Thyroid gland (tissue), 4 donors: Measurements from ENCODE around the gene GPC6. TPM values are rescaled to one million over a fixed set of nuclear protein-coding genes. Genes with fewer than 3 reads are reported as not detected.
A peak's percentile ranks its signal among the peaks of the same experiment; 100 is the strongest.

ENCODE experiments used
- DNase-seq, 2 donors: peaks; one replicate each; pipeline ENCODE4 v3.0.0-alpha.2; 2019
- H3K27ac ChIP-seq, 3 donors: fragments of 200-600 bp; sonication (generic); 1 replicate in 2 of 3; 2 replicates in 1 of 3; pipeline ENCODE4 v1.5.1; 2016 to 2019; ENCODE audit warnings: mild to moderate bottlenecking in 1 of 3, moderate library complexity in 1 of 3
- H3K27me3 ChIP-seq: fragments of 200-600 bp; sonication (generic); one replicate; pipeline ENCODE4 v1.5.1; 2019
- H3K36me3 ChIP-seq, 2 donors: fragments of 200-600 bp; sonication (generic); one replicate each; pipeline ENCODE4 v1.5.1; 2016 to 2019
- H3K4me1 ChIP-seq, 2 donors: fragments of 200-600 bp; sonication (generic); one replicate each; pipeline ENCODE4 v1.5.1; 2017 to 2019
- H3K4me3 ChIP-seq, 3 donors: fragments of 200-600 bp; sonication (generic); replicated peaks in 1 of 3; 1 replicate in 2 of 3; 2 replicates in 1 of 3; pipeline ENCODE4 v1.5.1; 2016; ENCODE audit warnings: mild to moderate bottlenecking in 1 of 3
- H3K9me3 ChIP-seq: fragments of 200-600 bp; sonication (generic); one replicate; pipeline ENCODE4 v1.5.1; 2017
- CTCF ChIP-seq, 6 experiments: fragments of 200-600 bp in 3 of 6; fragments of 450-650 bp in 3 of 6; sonication (generic) in 3 of 6; IDR thresholded peaks; one replicate each; pipeline ENCODE4 v1.5.1; 2016 to 2019; ENCODE audit warnings: antibody characterized with exemption in 6 of 6, mild to moderate bottlenecking in 2 of 6, inconsistent platforms in 1 of 6, moderate library complexity in 1 of 6
- POLR2A ChIP-seq, 2 donors: fragments of 450-650 bp; IDR thresholded peaks; one replicate each; pipeline ENCODE4 v1.6.1; 2017; ENCODE audit warnings: antibody characterized with exemption in 2 of 2, mild to moderate bottlenecking in 2 of 2, moderate library complexity in 1 of 2
- WGBS, 2 donors: methylation state at CpG; one replicate each; pipeline ENCODE4 v1.1.5; 2017; 5-methylcytosine and 5-hydroxymethylcytosine counted together
- intact Hi-C: fragments of 100-400 bp; cut with DNase I; formaldehyde crosslinking; loops from one replicate; pipeline ENCODE4 v1.15.1; 2023
- total RNA-seq, 4 donors: library from RNA; depleted of rRNA; stranded (reverse); fragments of >200 nt; gene quantifications; one replicate each; pipeline ENCODE4 v1.2.3, GENCODE V29; 2016

The GPC6 gene
- total RNA-seq, 4 donors from 2014 or later: 2.8 to 13.4 (median 7.5) TPM

GRCh38 chr13:94192431-94192975 lies 965.9 kb downstream of the GPC6 start:
- no peaks in the 10 kb centered on the region for H3K27me3 ChIP-seq
- DNase-seq: peak; percentile 4 to 5
- no peak overlapping the region for H3K27ac ChIP-seq
- no peaks in the 10 kb centered on the region for H3K36me3 ChIP-seq
- intact Hi-C loops: no loop called here
- TF ChIP-seq POLR2A (IDR thresholded peaks at IDR 0.05) (no peak), CTCF (IDR thresholded peaks at IDR 0.05) (peak in 1 of 6 experiments; percentile 28)
- 71 to 86% methylated on average over 3 of the region's 3 CpGs for WGBS, 2 donors
- H3K9me3 ChIP-seq: no peaks in the 10 kb centered on the region
- no peak overlapping the region for H3K4me3 ChIP-seq
- H3K4me1 ChIP-seq: no peaks in the 10 kb centered on the region

- DNase-seq: no peak
- Histone ChIP-seq H3K36me3 (no peaks in the 10 kb centered on the region), H3K4me3 (no peak overlapping the region), H3K27ac (no peak overlapping the region), H3K9me3 (no peaks in the 10 kb centered on the region), H3K27me3 (no peaks in the 10 kb centered on the region), H3K4me1 (no peaks in the 10 kb centered on the region)
- WGBS, 2 donors: 78 to 89% methylated on average over 2 of the region's 2 CpGs
- intact Hi-C loops: no loop called here
- TF ChIP-seq POLR2A (IDR thresholded peaks at IDR 0.05) (no peak), CTCF (IDR thresholded peaks at IDR 0.05) (no peak)
These were observed 969.1 kb downstream of the GPC6 start for GRCh38 chr13:94195715-94196114.

GRCh38 chr13:94196413-94196812 lies 969.8 kb downstream of the GPC6 start:
- DNase-seq: no peak
- Histone ChIP-seq H3K27me3 (no peaks in the 10 kb centered on the region), H3K4me3 (no peak overlapping the region), H3K9me3 (no peaks in the 10 kb centered on the region), H3K4me1 (no peaks in the 10 kb centered on the region), H3K36me3 (no peaks in the 10 kb centered on the region), H3K27ac (no peak overlapping the region)
- intact Hi-C loops: no loop called here
- TF ChIP-seq POLR2A (IDR thresholded peaks at IDR 0.05): no peak
- TF ChIP-seq CTCF (IDR thresholded peaks at IDR 0.05): no peak
- 58 to 61% methylated on average over 5 of the region's 5 CpGs for WGBS, 2 donors

- DNase-seq: no peak
- Histone ChIP-seq H3K9me3 (no peaks in the 10 kb centered on the region), H3K27ac (no peak overlapping the region), H3K4me3 (no peak overlapping the region), H3K4me1 (no peaks in the 10 kb centered on the region), H3K36me3 (no peaks in the 10 kb centered on the region), H3K27me3 (no peaks in the 10 kb centered on the region)
- intact Hi-C loops: no loop called here
- WGBS, 2 donors: 78 to 83% methylated on average over 4 of the region's 4 CpGs
- TF ChIP-seq CTCF (IDR thresholded peaks at IDR 0.05) (no peak), POLR2A (IDR thresholded peaks at IDR 0.05) (no peak)
These were observed 972.1 kb downstream of the GPC6 start for GRCh38 chr13:94198681-94199080.

- WGBS, 2 donors: 89 to 92% methylated on average over 3 of the region's 3 CpGs
- no peaks in the 10 kb centered on the region for H3K4me1 ChIP-seq
- no peak for DNase-seq
- no peaks in the 10 kb centered on the region for H3K36me3 ChIP-seq
- intact Hi-C loops: no loop called here
- no peaks in the 10 kb centered on the region for H3K27me3 ChIP-seq
- H3K9me3 ChIP-seq: no peaks in the 10 kb centered on the region
- no peak for TF ChIP-seq POLR2A (IDR thresholded peaks at IDR 0.05)
- TF ChIP-seq CTCF (IDR thresholded peaks at IDR 0.05): no peak
- H3K27ac ChIP-seq: no peak overlapping the region
- no peak overlapping the region for H3K4me3 ChIP-seq
These were observed 972.5 kb downstream of the GPC6 start for GRCh38 chr13:94199135-94199534.
